Measurements from ENCODE around the gene ATP8A2.
"Not testable (repeated sequence)": the region's sequence is repeated elsewhere in the genome, so short reads cannot be mapped to it uniquely, and the experiment has no call there.

The ATP8A2 gene

DNA sequence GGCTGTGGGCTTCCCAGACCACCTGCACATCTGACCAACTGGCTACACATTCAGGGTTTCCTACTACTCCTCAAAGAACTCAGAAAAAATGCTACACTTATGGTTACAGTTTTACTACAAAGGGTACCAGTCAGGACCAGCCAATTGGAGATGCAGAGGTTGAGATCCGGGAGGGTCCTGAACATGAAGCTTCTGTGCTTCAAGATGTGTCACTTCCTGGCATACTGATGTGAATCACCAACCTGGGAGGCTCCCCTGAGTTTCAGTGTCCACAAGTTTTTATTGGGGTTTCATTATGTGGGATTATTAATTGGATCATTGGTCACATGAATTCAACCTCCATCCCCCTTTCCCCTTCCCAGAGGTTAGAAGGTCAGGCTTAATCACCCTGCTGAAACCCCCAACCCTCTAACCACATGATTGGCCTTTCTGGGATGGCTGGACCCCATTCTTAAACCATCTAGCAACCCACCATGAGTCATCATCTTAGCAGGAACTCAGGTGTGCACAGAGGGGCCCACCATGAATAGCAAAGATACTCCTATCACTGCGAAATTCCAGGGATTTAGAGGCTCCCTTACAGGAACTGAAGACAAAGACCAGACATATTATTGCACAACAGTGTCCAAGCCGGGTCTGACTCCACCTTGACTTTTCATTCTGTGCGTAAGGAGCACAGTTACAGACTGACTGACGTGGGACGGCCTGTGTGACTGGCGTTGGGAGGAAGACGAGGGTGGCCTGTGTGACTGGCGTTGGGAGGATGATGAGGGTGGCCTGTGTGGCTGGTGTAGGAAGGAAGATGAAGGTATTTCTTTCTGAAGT, 90.7 kb downstream of the ATP8A2 start:
- DNase-seq (ENCODE audit: low read depth in 2 of 2): no peak

DNA sequence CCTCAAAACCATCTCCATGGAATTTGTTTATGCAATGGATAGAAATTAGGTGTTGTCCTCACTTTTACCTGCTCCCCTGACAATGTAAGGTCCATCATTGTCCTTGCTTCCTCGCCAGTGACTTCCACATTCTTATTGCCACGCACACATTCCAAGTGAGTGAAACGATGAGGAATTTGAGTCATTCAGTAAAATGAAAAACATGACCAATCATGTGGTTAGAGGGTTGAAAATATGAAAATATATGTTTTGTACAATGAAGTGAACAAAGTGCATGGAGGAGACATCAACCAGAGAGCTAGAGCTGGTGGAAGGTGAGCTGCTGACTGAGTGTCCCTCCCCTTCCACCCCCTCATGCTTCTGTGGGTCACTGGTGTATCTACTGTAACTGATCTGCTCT, 91.7 kb downstream of the ATP8A2 start:
- DNase-seq (ENCODE audit: low read depth in 2 of 2): no peak

- no peak for DNase-seq (ENCODE audit: low read depth in 2 of 2)
Observed at GRCh38 chr13:25466880-25467279, 95.1 kb downstream of the ATP8A2 start.

GRCh38 chr13:25468325-25469168, 96.8 kb downstream of the ATP8A2 start:
- DNase-seq (ENCODE audit: low read depth in 2 of 2): peak; percentile 4 to 18

DNA sequence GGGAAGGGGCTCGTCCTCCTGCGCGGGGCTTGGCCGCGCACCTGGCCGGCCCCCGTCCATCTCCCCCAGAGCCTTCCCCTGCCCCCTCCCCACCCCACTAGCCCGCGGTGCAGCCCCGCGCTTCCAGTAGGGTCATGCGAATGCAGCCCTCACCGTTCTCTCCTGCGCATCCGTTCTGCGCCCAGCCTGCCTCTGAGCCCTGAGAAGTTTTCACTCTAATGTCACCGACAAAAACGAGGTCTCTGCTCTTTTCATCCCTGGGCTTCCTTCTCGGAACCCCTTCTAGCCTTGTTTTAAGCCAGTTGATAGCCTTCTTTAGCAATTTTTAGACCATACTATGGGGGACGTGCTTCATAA, 97.4 kb downstream of the ATP8A2 start:
- DNase-seq (ENCODE audit: low read depth in 2 of 2): no peak

DNA sequence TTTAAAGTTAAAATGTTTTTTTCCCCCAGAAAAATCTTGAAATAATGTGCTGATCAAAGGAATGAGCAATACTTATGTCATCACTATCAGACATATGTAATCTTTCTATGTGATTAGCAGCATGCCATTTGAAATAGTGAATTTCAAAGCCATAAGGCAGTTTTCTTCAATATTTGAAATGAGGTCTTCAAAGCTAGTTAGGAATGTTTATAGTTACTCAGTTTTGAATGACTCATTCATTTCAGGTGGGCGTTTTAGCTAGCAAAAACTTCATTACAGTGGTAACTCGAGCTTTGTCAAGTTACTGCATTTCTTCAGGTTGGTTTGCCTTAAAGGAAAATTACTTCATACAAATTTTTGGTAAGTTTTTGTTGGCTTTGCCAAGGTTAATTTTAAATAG, 102.1 kb downstream of the ATP8A2 start:
- DNase-seq (ENCODE audit: low read depth in 2 of 2): no peak

DNA sequence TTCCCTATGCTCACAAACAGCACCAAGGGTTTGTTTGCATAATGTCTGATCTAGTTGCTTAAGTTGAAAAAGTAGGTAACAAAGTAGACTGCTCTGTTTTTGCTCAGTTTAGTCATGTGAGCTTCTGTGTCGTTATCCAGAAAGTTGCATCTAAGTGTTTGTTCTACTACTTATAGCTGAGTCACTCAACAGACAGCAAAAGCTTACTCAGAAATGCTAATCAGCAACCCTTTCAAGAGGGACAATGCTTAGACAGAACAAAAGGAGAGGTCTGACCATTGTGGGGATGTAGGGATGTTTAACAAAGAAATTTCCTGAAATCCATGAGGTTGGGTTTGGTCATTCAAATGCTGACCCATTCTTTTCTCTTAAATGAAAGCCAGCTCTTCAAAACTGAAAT, 106.4 kb downstream of the ATP8A2 start:
- DNase-seq (ENCODE audit: low read depth in 2 of 2): no peak

GRCh38 chr13:25489238-25489637, 117.5 kb downstream of the ATP8A2 start:
- no peak for DNase-seq (ENCODE audit: low read depth in 2 of 2)

- no peak for DNase-seq (ENCODE audit: low read depth in 2 of 2)
Observed at GRCh38 chr13:25490236-25490635, 118.5 kb downstream of the ATP8A2 start.

DNA sequence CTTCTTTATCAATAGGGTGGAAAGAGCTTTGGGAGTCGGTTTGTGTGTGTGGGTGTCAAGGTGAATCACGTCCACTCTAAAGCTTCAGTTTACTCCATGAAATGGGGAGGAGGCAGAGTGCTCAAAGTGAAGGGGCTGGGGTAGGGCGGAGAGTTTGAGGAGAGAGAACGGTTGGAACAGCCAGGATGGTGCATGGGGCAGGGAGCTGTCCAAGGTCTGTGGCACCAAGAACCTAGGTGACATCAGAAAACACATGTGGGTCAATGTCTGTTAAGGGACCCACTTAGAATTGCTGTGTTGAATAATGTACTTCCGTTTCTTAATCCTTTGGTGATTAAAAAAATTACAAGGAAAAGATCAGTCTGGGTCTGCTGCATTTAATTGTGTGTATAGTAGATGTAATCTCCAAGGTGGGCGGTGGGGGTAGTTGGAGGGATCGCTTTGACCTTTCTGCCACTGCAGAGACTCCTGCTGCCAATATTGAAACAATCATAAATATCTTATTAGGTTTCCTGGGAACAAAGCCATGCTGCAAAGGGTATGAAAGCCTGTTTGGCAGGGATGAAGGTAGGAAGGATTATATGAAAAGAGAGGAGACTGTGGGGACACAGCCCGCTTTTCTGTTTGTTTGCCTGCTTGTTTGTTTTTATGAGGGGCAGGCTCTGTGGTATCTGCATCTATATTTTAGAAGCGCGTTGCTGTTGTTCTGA, 122.3 kb downstream of the ATP8A2 start:
- no peak for DNase-seq (ENCODE audit: low read depth in 2 of 2)

- DNase-seq (ENCODE audit: low read depth in 2 of 2): no peak
Observed at GRCh38 chr13:25494698-25495411, 123.1 kb downstream of the ATP8A2 start.

DNA sequence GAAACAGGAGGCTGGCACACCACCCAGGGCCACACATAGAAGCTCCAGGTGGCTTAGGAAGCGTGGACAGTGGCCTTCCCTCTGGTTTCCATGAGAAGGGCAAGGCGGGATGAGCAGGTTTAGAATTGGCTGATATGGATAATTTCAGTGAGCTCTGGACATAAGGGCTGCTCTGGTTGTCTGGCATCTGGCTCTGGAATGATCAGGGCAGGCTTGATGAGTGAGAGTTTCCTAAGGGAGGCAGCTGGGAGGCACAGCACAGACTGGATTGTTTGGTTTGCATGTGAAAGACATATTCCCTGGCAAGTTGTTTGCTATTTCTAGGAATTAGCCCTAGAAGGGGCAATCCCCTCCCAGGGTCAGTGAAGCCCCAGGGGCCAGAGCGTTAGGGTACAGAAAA, 129.5 kb downstream of the ATP8A2 start:
- DNase-seq (ENCODE audit: low read depth in 2 of 2): no peak

DNA sequence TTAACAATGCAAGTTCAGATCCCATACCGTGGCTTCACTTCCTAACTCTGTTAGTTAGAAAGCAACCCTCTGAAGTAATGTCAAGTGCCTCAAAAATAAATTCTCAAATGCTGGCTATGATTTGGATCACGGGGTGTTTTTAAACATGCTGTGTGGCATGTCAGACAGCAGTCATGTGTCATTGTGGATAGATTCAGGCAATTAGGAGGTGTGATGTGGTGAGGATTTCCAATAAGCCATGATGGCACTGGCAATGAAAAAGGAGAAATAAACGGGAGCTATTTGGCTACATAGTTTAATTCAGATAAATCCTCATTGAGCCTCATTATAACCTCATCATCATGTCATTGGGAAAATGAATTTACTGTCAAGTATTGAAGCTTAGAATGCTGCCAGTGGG, 130.3 kb downstream of the ATP8A2 start:
- no peak for DNase-seq (ENCODE audit: low read depth in 2 of 2)

DNA sequence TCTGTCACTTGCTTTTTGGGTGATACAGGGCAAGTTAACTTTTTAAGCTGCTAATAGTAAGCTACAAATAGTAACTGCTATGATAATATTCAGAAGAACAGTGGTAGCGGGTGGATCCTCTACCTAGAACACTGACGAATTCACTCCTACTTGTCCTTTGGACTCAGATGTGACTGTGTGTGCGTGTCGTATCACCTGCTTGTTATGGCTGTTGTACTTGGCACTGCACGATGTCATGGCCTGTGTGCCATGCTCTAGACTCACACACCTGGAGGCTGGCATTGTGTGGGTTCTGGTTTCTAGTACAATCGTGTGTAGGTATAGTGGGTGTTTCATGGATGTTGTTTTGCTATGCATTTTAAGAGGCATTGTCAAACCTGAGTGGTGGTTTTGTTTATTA, 130.8 kb downstream of the ATP8A2 start:
- DNase-seq (ENCODE audit: low read depth in 2 of 2): no peak

DNA sequence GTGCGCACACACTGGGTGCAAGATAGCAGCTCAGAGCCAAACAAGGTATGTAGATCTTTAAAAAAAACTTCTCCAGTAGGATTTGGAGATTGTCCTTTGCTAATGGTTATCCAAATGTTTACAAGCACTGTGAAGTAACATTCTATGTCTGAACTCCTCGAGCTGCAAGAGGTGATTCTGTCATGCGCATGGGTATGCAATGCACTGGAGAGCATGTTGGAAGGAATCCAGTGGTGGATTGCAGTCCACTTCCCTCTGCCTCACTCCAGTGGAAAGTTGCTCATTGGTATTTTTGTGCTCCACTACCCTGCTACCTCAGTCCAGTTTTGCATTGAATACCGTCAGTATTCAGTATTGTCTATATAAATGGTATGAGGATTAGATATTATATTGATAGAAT, 132.1 kb downstream of the ATP8A2 start:
- DNase-seq (ENCODE audit: low read depth in 2 of 2): no peak

GRCh38 chr13:25507841-25508240, 136.1 kb downstream of the ATP8A2 start:
- no peak for DNase-seq (ENCODE audit: low read depth in 2 of 2)

DNA sequence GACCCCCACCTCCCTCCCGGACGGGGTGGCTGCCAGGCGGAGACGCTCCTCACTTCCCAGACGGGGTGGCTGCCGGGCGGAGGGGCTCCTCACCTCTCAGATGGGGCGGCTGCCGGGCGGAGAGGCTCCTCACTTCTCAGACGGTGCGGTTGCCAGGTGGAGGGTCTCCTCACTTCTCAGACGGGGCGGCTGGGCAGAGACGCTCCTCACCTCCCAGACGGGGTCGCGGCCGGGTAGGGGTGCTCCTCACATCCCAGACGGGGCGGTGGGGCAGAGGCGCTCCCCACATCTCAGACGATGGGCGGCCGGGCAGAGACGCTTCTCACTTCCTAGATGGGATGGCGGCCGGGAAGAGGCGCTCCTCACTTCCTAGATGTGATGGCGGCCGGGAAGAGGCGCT, 141.3 kb downstream of the ATP8A2 start:
- not testable (repeated sequence) for DNase-seq (ENCODE audit: low read depth in 2 of 2)

DNA sequence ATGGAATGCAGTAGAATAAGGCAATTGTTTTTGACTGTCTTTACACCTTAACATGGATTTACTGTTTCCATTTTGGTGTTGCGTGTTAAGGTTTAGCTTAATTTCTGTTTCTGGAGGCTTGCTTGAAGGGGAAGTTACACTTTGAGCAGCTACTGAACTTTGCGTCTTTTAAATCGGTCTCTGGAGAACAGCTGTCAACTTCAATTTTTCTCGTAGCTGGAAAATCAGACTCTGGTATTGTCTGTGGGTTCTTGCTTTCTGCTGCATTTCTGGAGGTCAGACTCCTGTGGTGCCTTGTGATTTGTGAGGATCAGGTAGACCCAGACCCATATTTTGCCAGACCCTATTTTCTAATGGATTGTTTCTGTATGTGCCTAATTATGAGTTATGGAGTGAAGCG, 146.7 kb downstream of the ATP8A2 start:
- no peak for DNase-seq (ENCODE audit: low read depth in 2 of 2)

DNA sequence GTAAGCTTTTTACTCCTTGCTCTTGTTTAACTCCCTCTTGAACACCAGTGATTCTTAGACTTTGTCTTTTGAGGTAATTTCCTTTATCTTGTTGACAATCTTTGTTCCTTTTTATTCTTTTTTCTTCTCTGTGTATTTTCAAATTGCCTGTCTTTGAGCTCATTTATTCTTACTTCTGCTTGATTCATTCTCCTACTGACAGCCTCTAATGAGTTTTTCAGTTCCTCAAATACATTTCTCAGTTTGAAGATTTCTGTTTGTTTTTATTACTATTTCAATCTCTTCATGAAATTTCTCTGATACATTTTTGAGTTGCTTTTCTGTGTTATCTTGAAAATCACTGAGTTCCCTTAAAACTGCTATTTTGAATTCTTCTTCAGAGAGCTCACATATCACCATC, 154.1 kb downstream of the ATP8A2 start:
- DNase-seq (ENCODE audit: low read depth in 2 of 2): no peak

DNA sequence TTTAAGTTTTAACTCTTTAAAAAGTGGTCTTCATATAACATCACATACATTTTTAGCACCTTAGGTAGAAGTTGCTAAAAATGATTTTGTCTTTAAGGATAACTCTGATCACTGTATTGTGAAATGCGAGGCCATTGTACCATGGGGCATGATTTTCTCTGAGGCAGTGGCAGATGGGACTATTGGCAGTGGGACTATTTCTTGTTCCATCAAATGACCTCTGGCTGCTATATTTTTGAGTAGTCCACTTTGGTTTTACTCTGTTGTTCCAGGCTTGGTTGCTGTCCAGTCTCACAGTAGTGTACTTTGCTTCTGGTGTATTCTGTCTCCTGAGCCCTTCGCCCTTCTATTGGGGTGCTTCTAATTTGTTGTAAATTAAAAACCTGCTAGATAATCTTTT, 156.5 kb downstream of the ATP8A2 start:
- no peak for DNase-seq (ENCODE audit: low read depth in 2 of 2)

GRCh38 chr13:25529425-25529824, 157.7 kb downstream of the ATP8A2 start:
- DNase-seq (ENCODE audit: low read depth in 2 of 2): no peak

- no peak for DNase-seq (ENCODE audit: low read depth in 2 of 2)
Observed at GRCh38 chr13:25538276-25538675, 166.5 kb downstream of the ATP8A2 start.
